Uterus (tissue), 2 donors: Measurements from ENCODE around the gene SERHL2.

Experiments
- CTCF ChIP-seq, 4 experiments: fragments of 200-600 bp in 2 of 4; fragments of 450-650 bp in 2 of 4; sonication (generic) in 2 of 4; IDR thresholded peaks; one replicate each; pipeline ENCODE4 v1.5.1; 2016 to 2019; ENCODE audit warnings: antibody characterized with exemption in 4 of 4, mild to moderate bottlenecking in 2 of 4, moderate library complexity in 1 of 4
- POLR2A ChIP-seq, 2 donors: fragments of 450-650 bp; IDR thresholded peaks; one replicate each; pipeline ENCODE4 v1.6.1; 2016; ENCODE audit warnings: antibody characterized with exemption in 2 of 2, mild to moderate bottlenecking in 1 of 2, moderate library complexity in 1 of 2

- TF ChIP-seq CTCF (IDR thresholded peaks at IDR 0.05): no peak
- TF ChIP-seq POLR2A (IDR thresholded peaks at IDR 0.05): no peak
Observed at GRCh38 chr22:42577623-42578240, 24.0 kb downstream of the SERHL2 start.
